PFSK-1 (cell line): ENCODE measurements around the gene APP.

Experiments used
- FOXP2 ChIP-seq: optimal IDR thresholded peaks from 2 replicates; pipeline ENCODE3; 2011; ENCODE audit warnings: borderline replicate concordance, control low read depth, inconsistent platforms; ENCODE audit not compliant: insufficient read depth; ENCODE audit errors: extremely low read length, extremely low read depth
- POLR2AphosphoS5 ChIP-seq: IDR thresholded peaks from 2 replicates; pipeline ENCODE4 v1.6.1; 2012; ENCODE audit warnings: low read depth, mild to moderate bottlenecking, control low read depth, low read length, moderate library complexity
- SIN3A ChIP-seq: IDR thresholded peaks from 2 replicates; pipeline ENCODE4 v1.6.1; 2012; ENCODE audit warnings: mild to moderate bottlenecking, low read length, moderate library complexity, borderline replicate concordance; ENCODE audit not compliant: insufficient read depth
- TAF1 ChIP-seq: IDR thresholded peaks from 2 replicates; pipeline ENCODE4 v1.6.1; 2012; ENCODE audit warnings: low read length, control low read depth, borderline replicate concordance; ENCODE audit not compliant: insufficient read depth
- TF ChIP-seq, protein P1 (sequence below), 2 experiments: IDR thresholded peaks; 2 replicates each; pipeline versions ENCODE4 v1.6.1 to v1.8.0; 2011 to 2012; ENCODE audit warnings: low read depth in 2 of 2, low read length in 2 of 2, control low read depth in 1 of 2, inconsistent platforms in 1 of 2, mild to moderate bottlenecking in 1 of 2, moderate library complexity in 1 of 2; ENCODE audit not compliant: insufficient read depth in 1 of 2

Gene APP

DNA sequence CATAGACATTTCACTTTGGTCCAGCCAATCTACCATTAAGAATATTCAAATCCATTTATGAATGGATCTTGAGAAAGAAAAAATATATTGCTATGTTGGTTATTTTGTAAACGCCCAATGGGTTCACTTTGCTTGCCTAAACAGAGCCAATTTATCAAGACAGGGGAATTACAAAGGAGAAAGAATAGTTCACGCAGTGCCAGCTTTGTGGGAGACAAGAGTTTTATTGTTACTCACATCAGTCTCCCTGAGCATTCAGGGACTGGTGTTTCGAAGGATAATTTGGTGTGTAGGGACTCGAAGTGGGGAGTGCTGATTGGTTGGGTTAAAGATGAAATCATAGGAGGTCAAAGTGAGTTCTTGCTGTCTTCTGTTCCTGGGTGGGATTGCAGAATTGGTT, 300.5 kb downstream of the APP start:
- TF ChIP-seq TAF1 (no peak), FOXP2 (no peak), SIN3A (no peak), POLR2AphosphoS5 (no peak)
- TF ChIP-seq, protein P1, sequence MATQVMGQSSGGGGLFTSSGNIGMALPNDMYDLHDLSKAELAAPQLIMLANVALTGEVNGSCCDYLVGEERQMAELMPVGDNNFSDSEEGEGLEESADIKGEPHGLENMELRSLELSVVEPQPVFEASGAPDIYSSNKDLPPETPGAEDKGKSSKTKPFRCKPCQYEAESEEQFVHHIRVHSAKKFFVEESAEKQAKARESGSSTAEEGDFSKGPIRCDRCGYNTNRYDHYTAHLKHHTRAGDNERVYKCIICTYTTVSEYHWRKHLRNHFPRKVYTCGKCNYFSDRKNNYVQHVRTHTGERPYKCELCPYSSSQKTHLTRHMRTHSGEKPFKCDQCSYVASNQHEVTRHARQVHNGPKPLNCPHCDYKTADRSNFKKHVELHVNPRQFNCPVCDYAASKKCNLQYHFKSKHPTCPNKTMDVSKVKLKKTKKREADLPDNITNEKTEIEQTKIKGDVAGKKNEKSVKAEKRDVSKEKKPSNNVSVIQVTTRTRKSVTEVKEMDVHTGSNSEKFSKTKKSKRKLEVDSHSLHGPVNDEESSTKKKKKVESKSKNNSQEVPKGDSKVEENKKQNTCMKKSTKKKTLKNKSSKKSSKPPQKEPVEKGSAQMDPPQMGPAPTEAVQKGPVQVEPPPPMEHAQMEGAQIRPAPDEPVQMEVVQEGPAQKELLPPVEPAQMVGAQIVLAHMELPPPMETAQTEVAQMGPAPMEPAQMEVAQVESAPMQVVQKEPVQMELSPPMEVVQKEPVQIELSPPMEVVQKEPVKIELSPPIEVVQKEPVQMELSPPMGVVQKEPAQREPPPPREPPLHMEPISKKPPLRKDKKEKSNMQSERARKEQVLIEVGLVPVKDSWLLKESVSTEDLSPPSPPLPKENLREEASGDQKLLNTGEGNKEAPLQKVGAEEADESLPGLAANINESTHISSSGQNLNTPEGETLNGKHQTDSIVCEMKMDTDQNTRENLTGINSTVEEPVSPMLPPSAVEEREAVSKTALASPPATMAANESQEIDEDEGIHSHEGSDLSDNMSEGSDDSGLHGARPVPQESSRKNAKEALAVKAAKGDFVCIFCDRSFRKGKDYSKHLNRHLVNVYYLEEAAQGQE (IDR thresholded peaks at IDR 0.05; ENCODE audit: insufficient read depth in 1 of 2, low read depth in 2 of 2, low read length in 2 of 2) = no peak

DNA sequence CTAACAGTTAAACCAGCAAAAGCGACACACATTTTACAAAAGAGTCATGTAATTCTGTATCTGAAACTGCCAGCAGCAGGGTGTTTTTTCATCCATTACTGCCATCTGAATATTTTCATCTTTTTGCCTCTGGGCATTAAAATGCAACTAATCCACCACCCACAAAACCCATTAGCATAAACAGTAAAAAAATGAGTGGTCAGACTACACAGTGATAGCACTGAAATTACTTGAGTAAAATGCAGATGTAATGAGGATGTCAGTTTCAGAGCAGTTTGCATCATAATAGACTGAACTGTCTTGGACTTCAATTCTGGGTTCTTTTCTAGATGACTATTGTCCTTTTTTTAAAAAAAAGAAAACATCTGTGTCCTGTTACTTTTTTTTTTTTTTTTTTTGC, 303.5 kb downstream of the APP start:
- TF ChIP-seq, protein P1 (IDR thresholded peaks at IDR 0.05; ENCODE audit: insufficient read depth in 1 of 2, low read depth in 2 of 2, low read length in 2 of 2) = no peak
- TF ChIP-seq SIN3A (no peak), FOXP2 (no peak), TAF1 (no peak), POLR2AphosphoS5 (no peak)

DNA sequence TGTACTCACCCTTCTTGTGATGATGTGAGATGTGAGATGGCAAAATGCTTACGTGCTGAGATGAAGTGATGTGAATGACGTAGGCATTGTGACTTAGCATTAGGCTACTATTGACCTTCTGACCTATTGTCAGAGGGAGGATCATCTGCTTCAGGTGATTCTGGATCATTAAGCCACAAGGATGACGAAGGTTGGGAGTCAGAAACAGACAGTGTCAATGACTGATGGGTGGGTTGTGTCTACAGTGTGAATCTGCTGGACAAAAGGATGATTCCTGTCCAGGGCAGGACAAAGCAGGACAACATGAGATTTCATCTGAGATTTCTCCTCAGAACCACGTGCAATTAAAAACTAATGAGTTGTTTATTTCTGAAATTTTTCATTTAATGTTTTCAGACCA, 306.8 kb downstream of the APP start:
- TF ChIP-seq TAF1 = no peak

DNA sequence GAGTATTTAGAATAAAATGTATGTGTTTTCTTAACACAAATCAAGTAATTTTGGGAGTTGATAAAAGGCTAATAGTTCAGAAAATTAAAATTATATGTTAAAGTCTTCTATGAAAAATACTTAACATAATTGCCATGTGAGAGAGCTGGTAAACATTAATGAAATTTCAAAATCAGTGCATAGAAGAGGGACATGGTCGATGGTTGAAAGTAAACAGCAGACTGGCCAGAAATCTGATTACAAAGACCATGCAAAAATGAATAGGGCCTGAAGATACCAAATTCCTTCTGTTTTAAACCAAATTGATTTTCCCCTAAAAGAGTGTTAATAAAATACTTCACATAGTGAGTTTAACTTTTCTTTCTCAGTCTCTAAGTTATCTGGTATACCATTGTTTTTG, 307.5 kb downstream of the APP start:
- TF ChIP-seq POLR2AphosphoS5 (no peak), FOXP2 (no peak), TAF1 (no peak), SIN3A (no peak)
- TF ChIP-seq, protein P1 (IDR thresholded peaks at IDR 0.05; ENCODE audit: insufficient read depth in 1 of 2, low read depth in 2 of 2, low read length in 2 of 2) = no peak

DNA sequence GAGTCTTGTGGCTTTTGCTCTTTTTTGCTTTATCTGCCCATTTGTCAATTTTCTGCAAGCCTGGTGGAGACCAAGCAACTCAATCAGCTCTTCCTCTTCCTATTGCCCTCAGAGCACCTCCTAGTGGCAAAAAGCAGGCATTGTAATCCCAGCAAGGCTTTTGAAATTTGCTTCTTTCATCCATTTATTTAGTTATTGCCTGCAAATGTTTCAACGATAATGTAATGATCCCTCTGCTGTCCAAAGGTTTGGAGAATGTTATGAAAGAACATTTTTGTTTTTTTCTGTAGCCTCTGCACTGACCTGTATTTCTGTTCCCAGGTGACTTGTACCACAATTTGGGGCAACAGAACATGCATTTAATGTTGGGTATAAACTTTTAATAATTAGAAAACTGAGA, 308.0 kb downstream of the APP start:
- no peak for TF ChIP-seq POLR2AphosphoS5
- TF ChIP-seq TAF1 = no peak
- no peak for TF ChIP-seq SIN3A
- TF ChIP-seq, protein P1 (IDR thresholded peaks at IDR 0.05; ENCODE audit: insufficient read depth in 1 of 2, low read depth in 2 of 2, low read length in 2 of 2) = no peak
- TF ChIP-seq FOXP2 = no peak
